ENCODE results near the gene ANKRD31.
"Not testable (repeated sequence)": the region's sequence is repeated elsewhere in the genome, so short reads cannot be mapped to it uniquely, and the experiment has no call there.

Gene ANKRD31

GRCh38 chr5:75236322-75237316 lies at the start of gene ANKRD31:
Gene ANKRD31, minus strand, starts transcription at chr5:75236878. Its CDS starts 192 bp downstream, at chr5:75236686.
- peak; percentile 66 for DNase-seq

- DNase-seq: no peak
Measured at GRCh38 chr5:75286211-75286773, 49.6 kb upstream of the ANKRD31 start.

- DNase-seq: no peak
Measured at GRCh38 chr5:75282581-75282980, 45.9 kb upstream of the ANKRD31 start.

- DNase-seq: no peak
Measured at GRCh38 chr5:75281716-75282465, 45.2 kb upstream of the ANKRD31 start.

- DNase-seq: no peak
Measured at GRCh38 chr5:75279321-75279720, 42.6 kb upstream of the ANKRD31 start.

- DNase-seq: no peak
Measured at GRCh38 chr5:75277463-75277862, 40.8 kb upstream of the ANKRD31 start.

GRCh38 chr5:75275756-75276155 lies 39.1 kb upstream of the ANKRD31 start:
- DNase-seq: no peak

- DNase-seq: no peak
Measured at GRCh38 chr5:75275147-75275546, 38.5 kb upstream of the ANKRD31 start.

GRCh38 chr5:75274486-75274885 lies 37.8 kb upstream of the ANKRD31 start:
- no peak for DNase-seq

GRCh38 chr5:75270605-75271004 lies 33.9 kb upstream of the ANKRD31 start:
- DNase-seq: not testable (repeated sequence)

- no peak for DNase-seq
Measured at GRCh38 chr5:75265731-75266130, 29.1 kb upstream of the ANKRD31 start.

- DNase-seq: no peak
Measured at GRCh38 chr5:75262271-75262670, 25.6 kb upstream of the ANKRD31 start.

- DNase-seq: no peak
Measured at GRCh38 chr5:75260708-75261107, 24.0 kb upstream of the ANKRD31 start.

GRCh38 chr5:75250452-75250851 lies 13.8 kb upstream of the ANKRD31 start:
- not testable (repeated sequence) for DNase-seq

- DNase-seq: no peak
Measured at GRCh38 chr5:75245023-75245422, 8.3 kb upstream of the ANKRD31 start.

GRCh38 chr5:75243510-75243909 lies 6.8 kb upstream of the ANKRD31 start:
- no peak for DNase-seq

GRCh38 chr5:75243100-75243499 lies 6.4 kb upstream of the ANKRD31 start:
- DNase-seq: no peak

- no peak for DNase-seq
Measured at GRCh38 chr5:75242067-75242466, 5.4 kb upstream of the ANKRD31 start.

GRCh38 chr5:75239681-75240080 lies 3.0 kb upstream of the ANKRD31 start:
- DNase-seq: no peak

GRCh38 chr5:75235711-75236110 lies 967 bp downstream of the ANKRD31 start:
- no peak for DNase-seq

GRCh38 chr5:75234251-75234650 lies 2.4 kb downstream of the ANKRD31 start:
- DNase-seq: no peak

- DNase-seq: no peak
Measured at GRCh38 chr5:75226916-75227315, 9.8 kb downstream of the ANKRD31 start.

GRCh38 chr5:75225506-75225905 lies 11.2 kb downstream of the ANKRD31 start:
- no peak for DNase-seq

Measured in NCI-H2171 (cell line).